Colon (tissue), 2 donors: Measurements from ENCODE around the gene NUDT8.
"Not testable (repeated sequence)": the region's sequence is repeated elsewhere in the genome, so short reads cannot be mapped to it uniquely, and the experiment has no call there.

Experiments used
- FAIRE-seq: peaks from 2 replicates; lab custom pipeline; 2012; peaks lifted over from hg19 to GRCh38; lab: Jason Lieb, UNC
- donor health status: control.
- donor health status: control.

The NUDT8 gene

GRCh38 chr11:67629386-67630227 is at the start of gene NUDT8:
TSS of gene NUDT8 (minus strand) at chr11:67629937. CDS start at chr11:67629911, 26 bp downstream.
- FAIRE-seq, result no peak

GRCh38 chr11:67675058-67675747 is 45.5 kb upstream of the NUDT8 start:
- no peak for FAIRE-seq

GRCh38 chr11:67674442-67674871 is 44.7 kb upstream of the NUDT8 start, which contains the start of gene ALDH3B2:
TSS of gene ALDH3B2 (minus strand) at chr11:67674623. CDS start at chr11:67666935, 7,688 bp downstream.
- no peak for FAIRE-seq

GRCh38 chr11:67673902-67674301 is 44.2 kb upstream of the NUDT8 start:
- FAIRE-seq, result no peak

GRCh38 chr11:67673358-67673757 is 43.6 kb upstream of the NUDT8 start:
- no peak for FAIRE-seq

- no peak for FAIRE-seq
Observed at GRCh38 chr11:67671211-67671520, 41.4 kb upstream of the NUDT8 start.

- no peak for FAIRE-seq
Observed at GRCh38 chr11:67670316-67671210, 40.8 kb upstream of the NUDT8 start.

- no peak for FAIRE-seq
Observed at GRCh38 chr11:67668192-67668551, 38.4 kb upstream of the NUDT8 start.

GRCh38 chr11:67667490-67668191 is 37.9 kb upstream of the NUDT8 start:
- no peak for FAIRE-seq

GRCh38 chr11:67666676-67667489 is 37.1 kb upstream of the NUDT8 start:
- FAIRE-seq, result no peak

- FAIRE-seq, result no peak
Observed at GRCh38 chr11:67666303-67666645, 36.5 kb upstream of the NUDT8 start.

- no peak for FAIRE-seq
Observed at GRCh38 chr11:67665541-67666302, 36.0 kb upstream of the NUDT8 start.

GRCh38 chr11:67664696-67665540 is 35.2 kb upstream of the NUDT8 start:
- FAIRE-seq, result no peak

GRCh38 chr11:67664213-67664585 is 34.5 kb upstream of the NUDT8 start:
- no peak for FAIRE-seq

- FAIRE-seq, result no peak
Observed at GRCh38 chr11:67663532-67664212, 33.9 kb upstream of the NUDT8 start.

- FAIRE-seq, result no peak
Observed at GRCh38 chr11:67662835-67663531, 33.2 kb upstream of the NUDT8 start.

- FAIRE-seq, result no peak
Observed at GRCh38 chr11:67662142-67662834, 32.6 kb upstream of the NUDT8 start.

GRCh38 chr11:67660752-67661151 is 31.0 kb upstream of the NUDT8 start:
- FAIRE-seq, result not testable (repeated sequence)
